Neural cell (in vitro differentiated cells): ENCODE measurements around the gene POMP. TPM values are rescaled to one million over a fixed set of nuclear protein-coding genes. Genes with fewer than 3 reads are reported as not detected.

Experiments
- H2AFZ ChIP-seq: fragments of 200-600, 300-800 bp; sonication (generic), shearing (Covaris generic); 2 replicates; pipeline ENCODE4 v1.6.0; 2014; ENCODE audit warnings: low read depth, mild to moderate bottlenecking, antibody characterized with exemption, low read length, moderate library complexity
- H3F3A ChIP-seq: fragments of 200-600 bp; shearing (Covaris generic); 2 replicates; pipeline ENCODE4 v1.6.1; 2016; ENCODE audit warnings: mild to moderate bottlenecking, moderate library complexity, mixed read lengths, antibody characterized with exemption, low read length; ENCODE audit not compliant: insufficient read depth, poor library complexity, severe bottlenecking
- H3K27ac ChIP-seq: fragments of 200-600, 300-800 bp; sonication (generic), shearing (Covaris generic); 2 replicates; pipeline ENCODE4 v1.5.1; 2014; ENCODE audit warnings: mild to moderate bottlenecking, low read length, moderate library complexity
- H3K27me3 ChIP-seq: fragments of 300-800, 200-600 bp; sonication (generic), shearing (Covaris generic); 2 replicates; pipeline ENCODE4 v1.6.0; 2014; ENCODE audit warnings: mild to moderate bottlenecking, low read depth, low read length, moderate library complexity; ENCODE audit not compliant: insufficient read depth
- H3K36me3 ChIP-seq: fragments of 300-800, 200-600 bp; sonication (generic), shearing (Covaris generic); 2 replicates; pipeline ENCODE4 v1.5.1; 2014; ENCODE audit warnings: mild to moderate bottlenecking, antibody characterized with exemption, low read length, moderate library complexity; ENCODE audit not compliant: insufficient read depth
- H3K4me2 ChIP-seq: fragments of 300-800, 200-600 bp; sonication (generic), shearing (Covaris generic); 2 replicates; pipeline ENCODE4 v1.6.0; 2014; ENCODE audit warnings: mild to moderate bottlenecking, low read length
- H3K4me3 ChIP-seq: fragments of 300-800, 200-600 bp; sonication (generic), shearing (Covaris generic); 2 replicates; pipeline ENCODE4 v1.5.1; 2014; ENCODE audit warnings: mild to moderate bottlenecking, low read length, moderate library complexity
- H3K79me2 ChIP-seq: fragments of 200-600 bp; shearing (Covaris generic); replicated peaks from 2 replicates; pipeline ENCODE4 v1.6.0; 2014; ENCODE audit warnings: mild to moderate bottlenecking, low read length, moderate library complexity; ENCODE audit not compliant: insufficient read depth
- H3K9ac ChIP-seq: fragments of 300-800, 200-600 bp; sonication (generic), shearing (Covaris generic); 2 replicates; pipeline ENCODE4 v1.6.1; 2016; ENCODE audit warnings: mild to moderate bottlenecking, low read length, mixed read lengths
- H3K9me2 ChIP-seq: fragments of 200-600 bp; shearing (Covaris generic); 2 replicates; pipeline ENCODE4 v1.6.1; 2016; ENCODE audit warnings: mild to moderate bottlenecking, low read length, mixed read lengths; ENCODE audit not compliant: insufficient read depth
- H3K9me3 ChIP-seq: fragments of 200-600, 300-800 bp; sonication (generic), shearing (Covaris generic); 2 replicates; pipeline ENCODE4 v1.6.1; 2016; ENCODE audit warnings: mild to moderate bottlenecking, mixed run types, low read length, moderate library complexity, mixed read lengths
- H4K20me1 ChIP-seq: fragments of 200-600 bp; shearing (Covaris generic); 2 replicates; pipeline ENCODE4 v1.6.1; 2016; ENCODE audit warnings: mild to moderate bottlenecking, mixed run types; ENCODE audit not compliant: insufficient read depth
- EP300 ChIP-seq: fragments of 450-650 bp; conservative IDR thresholded peaks from 2 replicates; pipeline ENCODE4 v1.6.1; 2014; ENCODE audit warnings: antibody characterized with exemption, mild to moderate bottlenecking, moderate library complexity; ENCODE audit not compliant: poor library complexity, severe bottlenecking
- EZH2 ChIP-seq: fragments of 200-600, 300-800 bp; shearing (Covaris generic), sonication (generic); IDR thresholded peaks from 2 replicates; pipeline ENCODE4 v1.6.1; 2014; ENCODE audit warnings: antibody characterized with exemption, low read length, borderline replicate concordance, mild to moderate bottlenecking; ENCODE audit not compliant: insufficient read depth, poor library complexity, severe bottlenecking
- MXI1 ChIP-seq: fragments of 450-650 bp; conservative IDR thresholded peaks from 2 replicates; pipeline ENCODE4 v1.6.1; 2014; ENCODE audit warnings: antibody characterized with exemption, mild to moderate bottlenecking; ENCODE audit not compliant: poor library complexity, severe bottlenecking
- POLR2AphosphoS5 ChIP-seq: IDR thresholded peaks from 2 replicates; pipeline ENCODE4 v1.6.1; 2012
- RAD21 ChIP-seq: fragments of 450-650 bp; conservative IDR thresholded peaks from 2 replicates; pipeline ENCODE4 v1.6.1; 2014; ENCODE audit warnings: antibody characterized with exemption, mild to moderate bottlenecking, moderate library complexity
- SMC3 ChIP-seq: fragments of 450-650 bp; conservative IDR thresholded peaks from 2 replicates; pipeline ENCODE4 v1.6.1; 2014; ENCODE audit warnings: antibody characterized with exemption, mild to moderate bottlenecking, moderate library complexity; ENCODE audit not compliant: poor library complexity
- TAF1 ChIP-seq: IDR thresholded peaks from 2 replicates; pipeline ENCODE4 v1.6.1; 2012; ENCODE audit warnings: low read depth
- polyA plus RNA-seq: library from polyadenylated mRNA; depleted of rRNA; stranded (reverse); fragments of >200 nt; gene quantifications from 2 replicates; pipeline ENCODE4 v1.2.3, GENCODE V29; 2014
- TF ChIP-seq, protein P1 (sequence below): fragments of 450-650 bp; IDR thresholded peaks from 2 replicates; pipeline ENCODE4 v1.5.1; 2014; ENCODE audit warnings: antibody characterized with exemption, mild to moderate bottlenecking, moderate library complexity; ENCODE audit not compliant: poor library complexity, severe bottlenecking
- TF ChIP-seq, protein P2 (sequence below): IDR thresholded peaks from 2 replicates; pipeline ENCODE4 v1.6.1; 2012; ENCODE audit warnings: borderline replicate concordance

The POMP gene
- polyA plus RNA-seq, 1 donor from 2014 or later = 167 TPM

DNA sequence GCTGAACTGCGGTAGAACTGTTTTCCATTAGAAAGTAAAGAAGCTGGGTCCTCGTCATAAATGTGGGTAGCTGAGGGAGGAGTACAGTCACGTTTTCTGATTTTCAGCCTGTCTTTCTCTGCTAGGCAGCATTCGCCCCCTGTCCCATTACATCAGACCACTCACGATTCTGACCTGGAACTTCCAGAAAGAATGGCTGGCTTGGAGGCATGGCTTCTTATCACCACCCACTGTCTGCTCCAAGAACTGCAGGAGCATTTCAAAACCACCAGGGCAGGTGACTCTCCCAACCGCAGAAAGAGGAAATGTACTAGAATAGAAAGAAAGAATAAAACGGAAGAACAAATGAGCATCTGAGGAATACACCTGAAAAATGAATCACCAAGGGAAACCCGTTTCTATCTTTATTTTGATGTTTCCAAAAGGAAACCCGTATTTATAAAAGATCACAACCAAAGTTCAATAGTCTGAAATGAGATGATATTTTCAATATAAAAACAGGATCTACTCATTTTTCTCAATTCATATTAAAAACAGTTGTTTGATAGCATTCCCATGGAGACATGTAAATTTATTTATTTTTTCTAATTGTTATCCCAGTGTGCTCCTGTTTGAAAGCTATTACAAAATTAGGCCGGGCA lies 22.1 kb upstream of the POMP start:
- no peaks in the 10 kb centered on the region for H4K20me1 ChIP-seq
- no peaks in the 10 kb centered on the region for H3K9me3 ChIP-seq
- H3K36me3 ChIP-seq = no peaks in the 10 kb centered on the region
- H3K27ac ChIP-seq = no peak overlapping the region
- H3K9me2 ChIP-seq = no peaks in the 10 kb centered on the region
- H3K27me3 ChIP-seq = no peaks in the 10 kb centered on the region
- no peak overlapping the region for H3K4me2 ChIP-seq
- no peak overlapping the region for H3K4me3 ChIP-seq
- no peak overlapping the region for H3K9ac ChIP-seq
- H3K79me2 ChIP-seq = no peaks in the 10 kb centered on the region
- H3F3A ChIP-seq = no peaks in the 10 kb centered on the region
- no peak overlapping the region for H2AFZ ChIP-seq
- TF ChIP-seq, protein P1, sequence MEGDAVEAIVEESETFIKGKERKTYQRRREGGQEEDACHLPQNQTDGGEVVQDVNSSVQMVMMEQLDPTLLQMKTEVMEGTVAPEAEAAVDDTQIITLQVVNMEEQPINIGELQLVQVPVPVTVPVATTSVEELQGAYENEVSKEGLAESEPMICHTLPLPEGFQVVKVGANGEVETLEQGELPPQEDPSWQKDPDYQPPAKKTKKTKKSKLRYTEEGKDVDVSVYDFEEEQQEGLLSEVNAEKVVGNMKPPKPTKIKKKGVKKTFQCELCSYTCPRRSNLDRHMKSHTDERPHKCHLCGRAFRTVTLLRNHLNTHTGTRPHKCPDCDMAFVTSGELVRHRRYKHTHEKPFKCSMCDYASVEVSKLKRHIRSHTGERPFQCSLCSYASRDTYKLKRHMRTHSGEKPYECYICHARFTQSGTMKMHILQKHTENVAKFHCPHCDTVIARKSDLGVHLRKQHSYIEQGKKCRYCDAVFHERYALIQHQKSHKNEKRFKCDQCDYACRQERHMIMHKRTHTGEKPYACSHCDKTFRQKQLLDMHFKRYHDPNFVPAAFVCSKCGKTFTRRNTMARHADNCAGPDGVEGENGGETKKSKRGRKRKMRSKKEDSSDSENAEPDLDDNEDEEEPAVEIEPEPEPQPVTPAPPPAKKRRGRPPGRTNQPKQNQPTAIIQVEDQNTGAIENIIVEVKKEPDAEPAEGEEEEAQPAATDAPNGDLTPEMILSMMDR = peak; percentile 69
- TF ChIP-seq, protein P2, sequence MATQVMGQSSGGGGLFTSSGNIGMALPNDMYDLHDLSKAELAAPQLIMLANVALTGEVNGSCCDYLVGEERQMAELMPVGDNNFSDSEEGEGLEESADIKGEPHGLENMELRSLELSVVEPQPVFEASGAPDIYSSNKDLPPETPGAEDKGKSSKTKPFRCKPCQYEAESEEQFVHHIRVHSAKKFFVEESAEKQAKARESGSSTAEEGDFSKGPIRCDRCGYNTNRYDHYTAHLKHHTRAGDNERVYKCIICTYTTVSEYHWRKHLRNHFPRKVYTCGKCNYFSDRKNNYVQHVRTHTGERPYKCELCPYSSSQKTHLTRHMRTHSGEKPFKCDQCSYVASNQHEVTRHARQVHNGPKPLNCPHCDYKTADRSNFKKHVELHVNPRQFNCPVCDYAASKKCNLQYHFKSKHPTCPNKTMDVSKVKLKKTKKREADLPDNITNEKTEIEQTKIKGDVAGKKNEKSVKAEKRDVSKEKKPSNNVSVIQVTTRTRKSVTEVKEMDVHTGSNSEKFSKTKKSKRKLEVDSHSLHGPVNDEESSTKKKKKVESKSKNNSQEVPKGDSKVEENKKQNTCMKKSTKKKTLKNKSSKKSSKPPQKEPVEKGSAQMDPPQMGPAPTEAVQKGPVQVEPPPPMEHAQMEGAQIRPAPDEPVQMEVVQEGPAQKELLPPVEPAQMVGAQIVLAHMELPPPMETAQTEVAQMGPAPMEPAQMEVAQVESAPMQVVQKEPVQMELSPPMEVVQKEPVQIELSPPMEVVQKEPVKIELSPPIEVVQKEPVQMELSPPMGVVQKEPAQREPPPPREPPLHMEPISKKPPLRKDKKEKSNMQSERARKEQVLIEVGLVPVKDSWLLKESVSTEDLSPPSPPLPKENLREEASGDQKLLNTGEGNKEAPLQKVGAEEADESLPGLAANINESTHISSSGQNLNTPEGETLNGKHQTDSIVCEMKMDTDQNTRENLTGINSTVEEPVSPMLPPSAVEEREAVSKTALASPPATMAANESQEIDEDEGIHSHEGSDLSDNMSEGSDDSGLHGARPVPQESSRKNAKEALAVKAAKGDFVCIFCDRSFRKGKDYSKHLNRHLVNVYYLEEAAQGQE = no peak
- TF ChIP-seq POLR2AphosphoS5 (no peak), RAD21 (peak; percentile 72), SMC3 (peak; percentile 63)

DNA sequence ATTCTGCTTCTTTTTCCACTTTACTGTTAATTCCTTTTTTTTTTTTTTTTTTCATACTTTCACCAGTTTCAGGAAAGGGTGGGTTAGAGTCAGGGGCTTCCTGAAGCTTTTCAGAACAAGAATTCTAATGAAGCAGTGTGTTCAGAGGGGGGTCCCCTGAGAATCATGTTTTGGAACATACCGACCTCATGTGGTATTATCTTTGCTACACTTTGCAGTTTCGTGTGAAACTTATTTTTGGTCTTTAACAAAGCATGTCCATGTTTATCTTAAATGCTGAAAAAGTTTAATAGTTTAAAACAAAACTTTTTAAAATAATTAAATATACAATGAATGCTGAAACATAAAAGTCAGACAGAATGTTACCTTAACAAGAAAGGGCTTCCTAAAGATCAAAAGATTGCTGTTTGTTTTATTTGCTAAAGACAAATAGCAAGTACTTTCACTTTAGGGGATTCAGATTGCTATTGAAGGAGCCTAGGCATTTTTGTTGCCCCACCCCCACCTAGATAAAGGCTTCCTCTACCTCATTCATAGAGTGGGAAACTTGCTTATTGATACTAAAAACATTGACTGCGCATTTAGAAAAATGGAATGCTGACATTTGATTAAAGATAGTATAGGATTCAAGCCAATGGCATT lies 21.1 kb upstream of the POMP start:
- no peaks in the 10 kb centered on the region for H3K9me3 ChIP-seq
- no peak overlapping the region for H3K4me2 ChIP-seq
- no peak overlapping the region for H3K4me3 ChIP-seq
- H3K9me2 ChIP-seq = no peaks in the 10 kb centered on the region
- H3K79me2 ChIP-seq = no peaks in the 10 kb centered on the region
- no peaks in the 10 kb centered on the region for H4K20me1 ChIP-seq
- H3K27ac ChIP-seq = no peak overlapping the region
- no peaks in the 10 kb centered on the region for H3K36me3 ChIP-seq
- no peaks in the 10 kb centered on the region for H3F3A ChIP-seq
- no peak for TF ChIP-seq POLR2AphosphoS5
- TF ChIP-seq SMC3 = no peak
- no peak for TF ChIP-seq MXI1
- no peak for TF ChIP-seq EP300
- TF ChIP-seq, protein P2 = no peak
- TF ChIP-seq TAF1 = no peak
- TF ChIP-seq EZH2 = no peak
- TF ChIP-seq, protein P1 = no peak
- no peak for TF ChIP-seq RAD21
- no peak overlapping the region for H3K9ac ChIP-seq
- H2AFZ ChIP-seq = no peak overlapping the region
- no peaks in the 10 kb centered on the region for H3K27me3 ChIP-seq
